Skin of body (tissue), 2 donors: ENCODE data around the gene C11orf91. TPM values are rescaled to one million over a fixed set of nuclear protein-coding genes. Genes with fewer than 3 reads are reported as not detected.

ENCODE experiments used
- DNase-seq: peaks from one replicate; lab custom pipeline; 2025; lab: John Stamatoyannopoulos, UW
- total RNA-seq: library from RNA; depleted of rRNA; stranded (reverse); fragments of >200 nt; gene quantifications from one replicate; pipeline ENCODE4 v1.2.3, GENCODE V29; 2014

C11orf91 gene
- total RNA-seq, 1 donor from 2014 or later: not detected

DNA sequence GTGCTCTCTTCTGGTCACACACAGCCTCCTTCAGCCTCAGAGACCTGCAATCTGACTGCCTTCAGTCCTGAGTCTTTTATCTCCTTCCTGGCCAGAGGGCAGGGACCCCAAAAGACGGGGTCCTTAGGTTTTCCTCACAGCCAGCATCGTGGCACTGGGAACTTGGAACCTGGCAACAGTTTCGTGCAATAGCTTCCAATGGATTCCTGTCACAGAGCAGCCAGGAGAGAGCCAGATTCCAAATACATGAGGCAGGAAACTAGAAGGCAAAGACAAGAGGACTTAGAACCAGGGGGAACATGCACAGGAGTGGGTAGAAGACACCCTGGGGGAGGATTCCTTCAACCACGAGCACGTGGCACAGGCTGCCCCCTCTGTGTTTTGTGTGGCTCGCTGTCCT, 48.6 kb downstream of the C11orf91 start:
- DNase-seq: peak; percentile 4

DNA sequence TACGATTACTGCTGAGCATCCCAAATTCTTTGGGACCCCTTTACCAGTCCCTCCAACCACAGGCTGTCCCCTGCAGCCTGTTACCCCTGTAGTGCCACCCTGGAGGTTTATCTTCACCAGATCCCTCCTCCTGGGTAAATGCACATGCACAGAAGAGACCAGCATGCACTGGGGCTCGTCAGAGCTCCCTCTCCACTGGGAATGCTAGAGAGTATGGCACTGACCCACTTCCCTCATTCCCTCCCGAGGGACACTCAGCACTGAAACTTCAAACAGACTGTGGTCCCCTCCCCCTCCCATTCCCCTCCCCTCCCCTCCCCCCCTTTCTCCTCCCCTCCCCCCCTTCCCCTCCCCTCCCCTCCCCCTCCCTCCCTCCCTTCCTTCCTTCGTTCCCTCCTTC, 49.1 kb downstream of the C11orf91 start:
- DNase-seq: no peak

DNA sequence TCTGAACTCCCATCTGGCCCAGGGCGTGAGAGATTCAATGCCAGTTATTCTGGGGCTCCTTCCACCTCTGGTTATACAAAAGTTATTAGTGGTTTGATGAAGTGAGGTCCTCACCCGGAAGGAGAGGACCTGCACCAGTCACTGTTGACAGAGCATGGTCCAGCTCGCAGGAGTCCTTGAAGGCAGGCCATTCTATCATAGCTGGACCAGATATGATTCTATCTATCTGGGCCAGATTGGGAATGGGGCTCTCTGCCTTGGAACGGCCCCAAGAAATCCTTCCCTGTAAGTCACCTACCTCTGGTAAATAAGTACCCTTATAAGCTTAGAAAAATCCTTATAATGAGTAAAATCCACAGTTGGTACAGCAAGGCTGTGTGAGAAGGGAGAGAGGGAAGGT, 50.7 kb downstream of the C11orf91 start:
- no peak for DNase-seq

Other genes starting within 250 kb of the C11orf91 start
- 79.6 TPM for gene CD59, start 35.6 kb upstream of the C11orf91 start, total RNA-seq
- 40.9 TPM for gene FBXO3, start 73.7 kb upstream of the C11orf91 start, total RNA-seq
- gene LMO2, start 191.2 kb upstream of the C11orf91 start, total RNA-seq: 15.2 TPM